ENCODE data around the gene HERPUD2. TPM values are rescaled to one million over a fixed set of nuclear protein-coding genes. Genes with fewer than 3 reads are reported as not detected.

The HERPUD2 gene
- total and polyA plus RNA-seq, 2 experiments from 2014 or later: 25.5 to 28.0 TPM

- Histone ChIP-seq H2AFZ (no peak overlapping the region), H3K4me2 (peak overlapping the region; percentile 55), H3K36me3 (replicated peaks; ENCODE audit: insufficient read depth, low read depth) (no peaks in the 10 kb centered on the region), H3K9me2 (replicated peaks; ENCODE audit: insufficient read depth) (no peaks in the 10 kb centered on the region), H4K20me1 (ENCODE audit: insufficient read depth, poor library complexity, severe bottlenecking) (no peaks in the 10 kb centered on the region), H3K27me3 (no peaks in the 10 kb centered on the region), H3K79me2 (peaks cover 39% of the 10 kb centered on the region), H3K4me3 (no peak overlapping the region), H3K9me3 (ENCODE audit: low read depth) (no peaks in the 10 kb centered on the region), H3K4me1 (ENCODE audit: insufficient read depth) (peaks cover 10% of the 10 kb centered on the region), H3K27ac (peak overlapping the region; percentile 76)
- no peak for TF ChIP-seq CTCF (IDR thresholded peaks at IDR 0.05; ENCODE audit: poor library complexity)
- TF ChIP-seq EZH2 (IDR thresholded peaks at IDR 0.05; ENCODE audit: borderline replicate concordance): no peak
- no peak for TF ChIP-seq EZH2phosphoT487 (IDR thresholded peaks at IDR 0.05; ENCODE audit: low read depth, severe bottlenecking, unreplicated experiment)
- no peak for DNase-seq (ENCODE audit: low spot score)
- 72% methylated on average over 3 of the region's 3 CpGs for WGBS (ENCODE audit: low lambda C conversion rate, missing lambda C conversion rate)
Observed at GRCh38 chr7:35646289-35647023, 48.5 kb downstream of the HERPUD2 start.

GRCh38 chr7:35645691-35646090, 49.2 kb downstream of the HERPUD2 start:
- Histone ChIP-seq H3K4me1 (ENCODE audit: insufficient read depth) (peaks cover 10% of the 10 kb centered on the region), H3K27me3 (no peaks in the 10 kb centered on the region), H2AFZ (no peak overlapping the region), H4K20me1 (ENCODE audit: insufficient read depth, poor library complexity, severe bottlenecking) (no peaks in the 10 kb centered on the region), H3K9me3 (ENCODE audit: low read depth) (no peaks in the 10 kb centered on the region), H3K9me2 (replicated peaks; ENCODE audit: insufficient read depth) (no peaks in the 10 kb centered on the region), H3K36me3 (replicated peaks; ENCODE audit: insufficient read depth, low read depth) (no peaks in the 10 kb centered on the region), H3K4me3 (no peak overlapping the region), H3K4me2 (no peak overlapping the region), H3K27ac (no peak overlapping the region), H3K79me2 (peaks cover 41% of the 10 kb centered on the region)
- WGBS (ENCODE audit: low lambda C conversion rate, missing lambda C conversion rate): 94% methylated on average over 4 of the region's 4 CpGs
- DNase-seq (ENCODE audit: low spot score): no peak
- TF ChIP-seq CTCF (IDR thresholded peaks at IDR 0.05; ENCODE audit: poor library complexity) (no peak), EZH2 (IDR thresholded peaks at IDR 0.05; ENCODE audit: borderline replicate concordance) (no peak), EZH2phosphoT487 (IDR thresholded peaks at IDR 0.05; ENCODE audit: low read depth, severe bottlenecking, unreplicated experiment) (no peak)

GRCh38 chr7:35630024-35630972, 64.6 kb downstream of the HERPUD2 start:
- no peak overlapping the region for H2AFZ ChIP-seq
- H3K27me3 ChIP-seq: no peaks in the 10 kb centered on the region
- no peaks in the 10 kb centered on the region for H3K79me2 ChIP-seq
- no peak overlapping the region for H3K4me3 ChIP-seq
- H3K4me1 ChIP-seq (ENCODE audit: insufficient read depth): no peaks in the 10 kb centered on the region
- no peaks in the 10 kb centered on the region for H4K20me1 ChIP-seq (ENCODE audit: insufficient read depth, poor library complexity, severe bottlenecking)
- H3K9me3 ChIP-seq (ENCODE audit: low read depth): no peaks in the 10 kb centered on the region
- DNase-seq (ENCODE audit: low spot score): no peak
- H3K4me2 ChIP-seq: no peak overlapping the region
- H3K36me3 ChIP-seq (replicated peaks; ENCODE audit: insufficient read depth, low read depth): no peaks in the 10 kb centered on the region
- TF ChIP-seq EZH2phosphoT487 (IDR thresholded peaks at IDR 0.05; ENCODE audit: low read depth, severe bottlenecking, unreplicated experiment) (no peak), CTCF (IDR thresholded peaks at IDR 0.05; ENCODE audit: poor library complexity) (no peak), EZH2 (IDR thresholded peaks at IDR 0.05; ENCODE audit: borderline replicate concordance) (no peak)
- H3K27ac ChIP-seq: no peak overlapping the region
- 86% methylated on average over 3 of the region's 3 CpGs for WGBS (ENCODE audit: low lambda C conversion rate, missing lambda C conversion rate)
- no peaks in the 10 kb centered on the region for H3K9me2 ChIP-seq (replicated peaks; ENCODE audit: insufficient read depth)

Measured in hepatocyte (in vitro differentiated cells).